ENCODE measurements around the gene MS4A4E.

DNA sequence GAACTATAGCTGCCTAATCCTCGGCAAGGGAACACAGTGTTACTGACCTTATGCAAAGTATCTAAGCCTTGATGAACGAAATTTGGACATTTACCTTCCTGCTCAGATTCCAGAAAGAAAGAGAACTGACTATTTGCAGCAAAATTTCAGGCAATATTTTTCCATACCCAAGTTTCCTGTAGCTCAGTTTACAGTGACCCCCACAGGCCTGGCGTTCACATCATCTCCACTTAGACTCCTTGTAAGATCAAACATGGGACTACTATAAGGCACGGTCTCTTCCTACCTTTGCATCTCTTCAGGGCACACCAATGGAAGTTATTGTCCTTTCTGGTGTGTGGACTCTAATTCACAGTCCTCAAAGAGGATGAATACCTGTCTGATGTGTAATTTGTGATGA lies 81.2 kb downstream of the MS4A4E start:
- TF ChIP-seq TAF1 (IDR thresholded peaks at IDR 0.05; ENCODE audit: borderline replicate concordance, insufficient read depth, low read length) (no peak), POLR2AphosphoS5 (IDR thresholded peaks at IDR 0.05; ENCODE audit: low read depth, low read length) (no peak)
- TF ChIP-seq, protein P1, sequence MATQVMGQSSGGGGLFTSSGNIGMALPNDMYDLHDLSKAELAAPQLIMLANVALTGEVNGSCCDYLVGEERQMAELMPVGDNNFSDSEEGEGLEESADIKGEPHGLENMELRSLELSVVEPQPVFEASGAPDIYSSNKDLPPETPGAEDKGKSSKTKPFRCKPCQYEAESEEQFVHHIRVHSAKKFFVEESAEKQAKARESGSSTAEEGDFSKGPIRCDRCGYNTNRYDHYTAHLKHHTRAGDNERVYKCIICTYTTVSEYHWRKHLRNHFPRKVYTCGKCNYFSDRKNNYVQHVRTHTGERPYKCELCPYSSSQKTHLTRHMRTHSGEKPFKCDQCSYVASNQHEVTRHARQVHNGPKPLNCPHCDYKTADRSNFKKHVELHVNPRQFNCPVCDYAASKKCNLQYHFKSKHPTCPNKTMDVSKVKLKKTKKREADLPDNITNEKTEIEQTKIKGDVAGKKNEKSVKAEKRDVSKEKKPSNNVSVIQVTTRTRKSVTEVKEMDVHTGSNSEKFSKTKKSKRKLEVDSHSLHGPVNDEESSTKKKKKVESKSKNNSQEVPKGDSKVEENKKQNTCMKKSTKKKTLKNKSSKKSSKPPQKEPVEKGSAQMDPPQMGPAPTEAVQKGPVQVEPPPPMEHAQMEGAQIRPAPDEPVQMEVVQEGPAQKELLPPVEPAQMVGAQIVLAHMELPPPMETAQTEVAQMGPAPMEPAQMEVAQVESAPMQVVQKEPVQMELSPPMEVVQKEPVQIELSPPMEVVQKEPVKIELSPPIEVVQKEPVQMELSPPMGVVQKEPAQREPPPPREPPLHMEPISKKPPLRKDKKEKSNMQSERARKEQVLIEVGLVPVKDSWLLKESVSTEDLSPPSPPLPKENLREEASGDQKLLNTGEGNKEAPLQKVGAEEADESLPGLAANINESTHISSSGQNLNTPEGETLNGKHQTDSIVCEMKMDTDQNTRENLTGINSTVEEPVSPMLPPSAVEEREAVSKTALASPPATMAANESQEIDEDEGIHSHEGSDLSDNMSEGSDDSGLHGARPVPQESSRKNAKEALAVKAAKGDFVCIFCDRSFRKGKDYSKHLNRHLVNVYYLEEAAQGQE (IDR thresholded peaks at IDR 0.05; ENCODE audit: insufficient read depth in 1 of 2, low read depth in 2 of 2, low read length in 2 of 2) = no peak
